IMR-90 (cell line): Measurements from ENCODE around the gene RNF14. TPM values are rescaled to one million over a fixed set of nuclear protein-coding genes. Genes with fewer than 3 reads are reported as not detected.

Experiments
- ATAC-seq: fragments of 200-7000 bp; cut with Tn5 transposase; 2 replicates; pipeline ENCODE4 v1.9.1; 2020; ENCODE audit warnings: low read depth, mild to moderate bottlenecking, moderate library complexity
- BruUV-seq: library from RNA; stranded (reverse); fragments of 400-500 nt; replicated peaks from 2 replicates; lab custom pipeline; 2021; lab: Mats Ljungman, UMichigan
- CTCF ChIA-PET: fragments of 300-600 bp; formaldehyde crosslinking; extraction: SDS; loops from one replicate; lab custom pipeline; 2021; ENCODE audit warnings: antibody characterized with exemption; lab: Yijun Ruan, JAX
- POLR2A ChIA-PET: fragments of 300-600 bp; sonication (Branson Sonifier 250); formaldehyde crosslinking; loops from one replicate; lab custom pipeline; 2022; ENCODE audit warnings: antibody characterized with exemption; ENCODE audit not compliant: unreplicated experiment; lab: Charles Lee
- DNase-seq: peaks from one replicate; pipeline ENCODE4 v3.0.0; 2013
- H2AFZ ChIP-seq: replicated peaks from 2 replicates; pipeline ENCODE3; 2013; ENCODE audit warnings: low read length, mild to moderate bottlenecking; ENCODE audit not compliant: poor library complexity
- H2AK5ac ChIP-seq: 2 replicates; pipeline ENCODE4 v1.6.1; 2013; ENCODE audit warnings: low read depth, low read length, inconsistent platforms
- H2AK9ac ChIP-seq: replicated peaks from 2 replicates; pipeline ENCODE3; 2013; ENCODE audit warnings: mild to moderate bottlenecking, low read depth, low read length, moderate library complexity; ENCODE audit not compliant: poor library complexity
- H2BK120ac ChIP-seq: 2 replicates; pipeline ENCODE4 v1.6.1; 2013; ENCODE audit warnings: low read depth, low read length, inconsistent platforms
- H2BK15ac ChIP-seq: 3 replicates; pipeline ENCODE4 v1.6.1; 2013; ENCODE audit warnings: low read depth, low read length, inconsistent platforms
- H2BK20ac ChIP-seq: 2 replicates; pipeline ENCODE4 v1.6.1; 2013; ENCODE audit warnings: low read depth, mild to moderate bottlenecking, inconsistent platforms, low read length, moderate library complexity
- H2BK5ac ChIP-seq: 2 replicates; pipeline ENCODE4 v1.6.1; 2013; ENCODE audit warnings: mild to moderate bottlenecking, low read depth, low read length, inconsistent platforms; ENCODE audit not compliant: poor library complexity, severe bottlenecking
- H3K14ac ChIP-seq: replicated peaks from 2 replicates; pipeline ENCODE4 v1.6.1; 2013; ENCODE audit warnings: low read depth, low read length, inconsistent platforms
- H3K18ac ChIP-seq: 2 replicates; pipeline ENCODE4 v1.6.1; 2013; ENCODE audit warnings: low read depth, low read length, control low read depth
- H3K23ac ChIP-seq: 2 replicates; pipeline ENCODE4 v1.6.1; 2013; ENCODE audit warnings: low read depth, low read length, inconsistent platforms
- H3K27ac ChIP-seq: 2 replicates; pipeline ENCODE4 v1.5.1; 2013; ENCODE audit warnings: mild to moderate bottlenecking, control low read depth, low read length; ENCODE audit not compliant: insufficient read depth
- H3K27me3 ChIP-seq: 2 replicates; pipeline ENCODE4 v1.6.1; 2013; ENCODE audit warnings: low read length; ENCODE audit not compliant: control insufficient read depth, insufficient read depth
- H3K36me3 ChIP-seq: 2 replicates; pipeline ENCODE4 v1.6.1; 2013; ENCODE audit warnings: low read length, mixed read lengths; ENCODE audit not compliant: control insufficient read depth, insufficient read depth
- H3K4ac ChIP-seq: 2 replicates; pipeline ENCODE4 v1.6.1; 2013; ENCODE audit warnings: low read depth, low read length, inconsistent platforms
- H3K4me1 ChIP-seq: 2 replicates; pipeline ENCODE4 v1.6.1; 2013; ENCODE audit warnings: low read length, mixed read lengths; ENCODE audit not compliant: control insufficient read depth, insufficient read depth
- H3K4me2 ChIP-seq: 2 replicates; pipeline ENCODE4 v1.6.1; 2013; ENCODE audit warnings: low read depth, mild to moderate bottlenecking, control low read depth, low read length, moderate library complexity
- H3K4me3 ChIP-seq: 2 replicates; pipeline ENCODE4 v1.5.1; 2013; ENCODE audit warnings: low read depth, mild to moderate bottlenecking, control low read depth, low read length, moderate library complexity; ENCODE audit not compliant: insufficient read depth
- H3K56ac ChIP-seq: 2 replicates; pipeline ENCODE4 v1.6.1; 2013; ENCODE audit warnings: low read length, inconsistent platforms; ENCODE audit not compliant: insufficient read depth; ENCODE audit errors: extremely low read depth
- H3K79me1 ChIP-seq, 2 experiments: 2 replicates each; pipeline ENCODE4 v1.6.1; 2013; ENCODE audit warnings: low read length in 2 of 2, inconsistent platforms in 1 of 2, low read depth in 1 of 2
- H3K9ac ChIP-seq: 2 replicates; pipeline ENCODE4 v1.6.1; 2013; ENCODE audit warnings: low read depth, low read length, control low read depth
- H3K9me1 ChIP-seq: 2 replicates; pipeline ENCODE4 v1.6.1; 2013; ENCODE audit warnings: low read length, inconsistent platforms; ENCODE audit not compliant: insufficient read depth
- H3K9me3 ChIP-seq: 2 replicates; pipeline ENCODE4 v1.6.1; 2013; ENCODE audit warnings: low read length; ENCODE audit not compliant: control insufficient read depth, insufficient read depth
- H4K20me1 ChIP-seq: 2 replicates; pipeline ENCODE4 v1.6.1; 2013; ENCODE audit warnings: low read length, inconsistent platforms; ENCODE audit not compliant: insufficient read depth
- H4K5ac ChIP-seq: 2 replicates; pipeline ENCODE4 v1.6.1; 2013; ENCODE audit warnings: mild to moderate bottlenecking, low read depth, low read length, control low read depth
- H4K8ac ChIP-seq, 2 experiments: 2 replicates each; pipeline ENCODE4 v1.6.1; 2013; ENCODE audit warnings: low read depth in 2 of 2, low read length in 2 of 2, control low read depth in 1 of 2, inconsistent platforms in 1 of 2
- H4K91ac ChIP-seq: 2 replicates; pipeline ENCODE4 v1.6.1; 2013; ENCODE audit warnings: low read depth, low read length, inconsistent platforms; ENCODE audit not compliant: insufficient read depth
- BHLHE40 ChIP-seq: fragments of 150-350 bp; IDR thresholded peaks from 2 replicates; pipeline ENCODE4 v1.6.1; 2016; ENCODE audit warnings: mild to moderate bottlenecking, low read depth, low read length
- CEBPB ChIP-seq: IDR thresholded peaks from 2 replicates; pipeline ENCODE4 v1.6.1; 2012; ENCODE audit warnings: low read depth, low read length, improper control_type of control experiment
- CHD1 ChIP-seq: IDR thresholded peaks from 2 replicates; pipeline ENCODE4 v1.6.1; 2012; ENCODE audit warnings: low read depth, low read length, improper control_type of control experiment
- CTCF ChIP-seq: conservative IDR thresholded peaks from 2 replicates; pipeline ENCODE4 v1.5.1; 2012; ENCODE audit warnings: mild to moderate bottlenecking, low read depth, low read length, improper control_type of control experiment
- FOS ChIP-seq: fragments of 150-350 bp; IDR thresholded peaks from 2 replicates; pipeline ENCODE4 v1.6.1; 2016; ENCODE audit warnings: low read depth, low read length
- NFE2L2 ChIP-seq: fragments of 150-350 bp; IDR thresholded peaks from 2 replicates; pipeline ENCODE4 v1.6.1; 2016; ENCODE audit warnings: low read depth, mild to moderate bottlenecking, low read length
- RAD21 ChIP-seq: IDR thresholded peaks from 2 replicates; pipeline ENCODE4 v1.6.1; 2012; ENCODE audit warnings: low read length, improper control_type of control experiment
- SMC3 ChIP-seq: fragments of 150-350 bp; IDR thresholded peaks from 2 replicates; pipeline ENCODE4 v1.6.1; 2016; ENCODE audit warnings: low read depth, mild to moderate bottlenecking, antibody characterized with exemption, low read length, moderate library complexity
- USF2 ChIP-seq: fragments of 150-350 bp; IDR thresholded peaks from 2 replicates; pipeline ENCODE4 v1.6.1; 2017; ENCODE audit warnings: mild to moderate bottlenecking, antibody characterized with exemption, low read length, low read depth
- WGBS, 2 experiments: methylation state at CpG; one replicate each; pipeline versions ENCODE4 v1.1.5 to v1.1.7; 2013; ENCODE audit warnings: missing lambda C conversion rate in 2 of 2; ENCODE audit not compliant: insufficient read length in 1 of 2; ENCODE audit errors: extremely low coverage in 2 of 2; 5-methylcytosine and 5-hydroxymethylcytosine counted together
- dilution Hi-C: fragments of 300-500 bp; cut with HindIII; formaldehyde crosslinking; loops from one replicate; pipeline ENCODE4 v1.14.3; 2018; ENCODE audit warnings: low sequenced_read_pairs; ENCODE audit not compliant: unreplicated experiment
- in situ Hi-C: fragments of 300-500 bp; cut with MboI; formaldehyde crosslinking; loops from 3 replicates; pipeline ENCODE4 v1.14.3; 2019; ENCODE audit warnings: low sequenced_read_pairs, inconsistent platforms, mixed read lengths
- intact Hi-C: fragments of 100-400 bp; cut with micrococcal nuclease; formaldehyde crosslinking; loops from 2 replicates; pipeline ENCODE4 v1.10.0; 2022
- polyA plus RNA-seq, 3 experiments: library from polyadenylated mRNA; depleted of rRNA; stranded (reverse); fragments of >200 nt; gene quantifications; 2 replicates each; pipeline ENCODE4 v1.2.3, GENCODE V29; 2012; ENCODE audit warnings: low replicate concordance in 1 of 3
- total RNA-seq: library from RNA; depleted of rRNA; stranded (reverse); fragments of >200 nt; gene quantifications from 2 replicates; pipeline ENCODE4 v1.2.3, GENCODE V29; 2012

The RNF14 gene
- total and polyA plus RNA-seq, 2 of the 4 experiments (the other 2 are of a cell fraction): 36.1 to 106 TPM

- Histone ChIP-seq H3K23ac (no peak overlapping the region), H4K8ac (no peak overlapping the region), H3K27ac (no peak overlapping the region), H3K27me3 (no peaks in the 10 kb centered on the region), H3K4me3 (no peak overlapping the region), H2AK5ac (no peak overlapping the region), H3K18ac (no peak overlapping the region), H4K20me1 (0 out of 2 replicates have a peak, but pooled peaks cover 3% of the 10 kb centered on the region), H2AK9ac (no peak overlapping the region), H2BK20ac (no peak overlapping the region), H4K91ac (no peak overlapping the region), H3K9me1 (0 out of 2 replicates have a peak, but pooled peaks cover 2% of the 10 kb centered on the region), H3K4me1 (no peaks in the 10 kb centered on the region), H2AFZ (no peak overlapping the region), H3K56ac (no peak overlapping the region), H3K4me2 (no peak overlapping the region), H3K9me3 (no peaks in the 10 kb centered on the region), H2BK15ac (no peak overlapping the region), H3K4ac (no peak overlapping the region), H3K14ac (no peak overlapping the region), H3K36me3 (peaks cover 19% of the 10 kb centered on the region), H2BK120ac (no peak overlapping the region), H3K9ac (no peak overlapping the region), H3K79me1 (peaks cover 7 to 8% of the 10 kb centered on the region in 2 experiments; a peak in 3 of 4 replicates), H4K5ac (no peak overlapping the region), H2BK5ac (no peak overlapping the region)
- POLR2A ChIA-PET: no interaction called here
- in situ Hi-C loops: loop anchor here (10.0 kb wide), 1 partner anchor 562 kb away; no protein-coding TSS in a partner anchor
- intact Hi-C loops: no loop called here
- no TSS peak for BruUV-seq
- ATAC-seq: peak; percentile 69
- dilution Hi-C loops: loop anchor here (25.0 kb wide), 1 partner anchor 145 kb away; no protein-coding TSS in a partner anchor
- no CpG with 5 or more reads among the region's 2 CpGs for WGBS, 2 experiments
- peak; percentile 61 for TF ChIP-seq RAD21
- TF ChIP-seq SMC3: peak; percentile 71
- peak; percentile 70 for TF ChIP-seq CTCF
- TF ChIP-seq FOS: no peak
- no peak for TF ChIP-seq USF2
- TF ChIP-seq CHD1: no peak
- no peak for TF ChIP-seq CEBPB
- no peak for TF ChIP-seq NFE2L2
- TF ChIP-seq BHLHE40: no peak
- CTCF ChIA-PET: interaction anchor here (0.5 kb wide), 2 partner anchors 72 to 328 kb away, joined by 3 to 4 read pairs; no protein-coding TSS in a partner anchor
- DNase-seq: peak; percentile 62
These were observed 23.6 kb downstream of the RNF14 start for GRCh38 chr5:141992349-141992963.
